Suppressor macrophage treated with lipopolysaccharide for 1 hour (primary cell): Measurements from ENCODE around the gene DOCK4.

Experiments used
- DNase-seq, 3 donors: peaks; one replicate each; pipeline ENCODE4 v3.0.0-alpha.2; 2020 to 2022

DOCK4 gene

DNA sequence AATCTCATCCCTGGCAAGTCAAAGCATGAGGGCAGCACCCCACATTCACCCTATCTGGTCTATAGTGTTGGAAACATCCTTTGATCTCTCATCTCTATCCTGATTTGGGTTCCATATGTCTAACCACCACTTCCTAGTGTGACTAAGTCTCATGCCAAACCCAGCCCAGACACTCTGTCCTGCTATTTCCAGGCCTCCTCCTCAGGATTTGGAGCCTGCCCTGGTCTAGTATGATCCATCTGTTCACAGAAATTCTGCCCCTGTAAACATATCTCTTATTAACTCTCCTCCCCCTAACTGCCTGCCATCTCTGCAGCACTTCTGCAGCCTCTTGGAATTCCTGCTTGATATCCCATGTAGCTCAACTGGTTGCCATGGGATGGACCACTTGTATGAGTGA lies 323.0 kb downstream of the DOCK4 start:
- DNase-seq = no peak

DNA sequence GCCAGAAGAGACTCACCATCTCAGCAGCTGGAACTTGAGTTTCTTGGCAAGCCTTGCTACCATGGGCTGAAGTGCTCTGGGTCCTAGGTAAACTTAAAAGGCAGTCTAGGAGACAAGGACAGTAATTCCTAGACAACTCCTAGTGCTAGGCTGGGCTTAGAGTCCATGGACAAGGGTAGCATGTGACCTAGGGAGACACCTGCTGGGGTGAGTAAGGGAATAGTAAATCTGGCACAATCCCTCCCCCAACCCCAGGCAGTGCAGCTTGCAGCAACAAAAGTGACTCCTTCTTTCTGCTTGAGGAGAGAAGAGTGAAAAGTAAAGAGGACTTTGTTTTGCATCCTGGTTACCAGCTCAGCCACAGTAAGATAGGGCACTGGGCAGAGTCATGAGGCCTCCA lies 327.4 kb downstream of the DOCK4 start:
- DNase-seq = no peak

DNA sequence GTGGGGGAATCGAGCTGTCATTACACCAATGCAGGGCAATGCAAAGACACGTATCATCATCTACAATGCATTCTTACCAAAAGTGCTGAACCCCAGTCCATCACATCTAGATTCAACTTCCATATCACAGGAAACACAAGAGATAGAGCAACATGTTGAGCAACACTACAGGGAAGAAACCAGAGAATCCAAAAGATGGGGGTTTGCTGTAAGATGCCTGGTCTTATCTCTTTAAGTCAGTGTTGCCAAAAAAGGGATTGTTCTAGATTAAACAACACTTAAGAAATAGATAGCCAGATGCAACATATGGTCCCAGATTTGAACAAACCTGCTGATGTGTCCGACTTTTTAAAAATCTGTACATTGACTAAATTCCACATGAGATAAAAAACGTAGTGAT lies 328.3 kb downstream of the DOCK4 start:
- no peak for DNase-seq

DNA sequence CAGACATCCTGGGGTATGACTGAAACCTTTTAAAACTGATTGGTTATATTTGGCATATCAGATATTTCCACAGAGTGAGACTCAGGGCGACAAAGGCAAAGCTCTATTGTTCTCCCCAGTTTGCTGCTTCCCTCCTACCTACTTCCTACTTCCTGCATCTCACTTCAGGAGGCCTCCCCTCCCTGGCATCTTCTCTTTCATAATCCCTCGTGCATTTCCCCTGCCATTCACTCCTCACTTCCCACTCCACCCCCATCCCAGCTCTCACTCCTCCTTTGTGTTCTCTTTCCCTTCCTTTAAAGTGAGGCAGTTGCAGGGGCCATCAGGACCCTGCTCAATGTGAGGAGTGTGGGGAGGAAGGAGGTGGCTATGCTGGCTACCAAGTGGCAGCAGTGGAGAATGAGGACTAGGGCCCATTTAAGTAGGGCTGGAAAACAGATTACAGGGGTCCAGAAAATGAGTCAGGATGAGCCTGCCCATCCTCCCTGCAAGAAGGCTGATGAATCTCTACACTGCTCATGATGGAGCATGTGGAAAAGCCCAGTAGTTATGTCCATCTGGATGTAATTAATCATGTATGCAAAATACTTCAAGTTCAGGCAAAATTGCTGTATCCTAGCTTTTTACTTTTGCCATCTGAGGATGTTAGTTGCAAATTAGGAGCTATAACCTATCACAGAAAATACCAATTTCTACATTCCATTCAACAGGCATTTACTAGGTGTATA lies 332.1 kb downstream of the DOCK4 start:
- peak in 2 of 3 donors; percentile 12 to 21 for DNase-seq

DNA sequence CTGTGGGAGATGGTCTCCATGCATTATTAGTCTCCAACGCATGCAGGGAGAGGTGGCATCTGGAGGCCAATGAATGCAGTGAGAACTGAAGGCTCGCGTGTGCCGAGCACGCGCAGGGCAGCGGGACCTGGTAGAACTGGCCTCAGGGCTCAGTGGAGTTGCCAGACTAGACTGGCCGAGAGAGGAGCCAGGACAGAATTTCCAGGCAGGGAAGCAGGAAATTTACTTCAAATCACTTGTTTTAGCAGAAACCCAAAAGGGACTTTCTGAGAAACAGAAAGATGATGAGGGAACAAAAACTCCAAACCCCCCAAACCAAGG lies 332.9 kb downstream of the DOCK4 start:
- DNase-seq = peak in 2 of 3 donors; percentile 17 to 33

DNA sequence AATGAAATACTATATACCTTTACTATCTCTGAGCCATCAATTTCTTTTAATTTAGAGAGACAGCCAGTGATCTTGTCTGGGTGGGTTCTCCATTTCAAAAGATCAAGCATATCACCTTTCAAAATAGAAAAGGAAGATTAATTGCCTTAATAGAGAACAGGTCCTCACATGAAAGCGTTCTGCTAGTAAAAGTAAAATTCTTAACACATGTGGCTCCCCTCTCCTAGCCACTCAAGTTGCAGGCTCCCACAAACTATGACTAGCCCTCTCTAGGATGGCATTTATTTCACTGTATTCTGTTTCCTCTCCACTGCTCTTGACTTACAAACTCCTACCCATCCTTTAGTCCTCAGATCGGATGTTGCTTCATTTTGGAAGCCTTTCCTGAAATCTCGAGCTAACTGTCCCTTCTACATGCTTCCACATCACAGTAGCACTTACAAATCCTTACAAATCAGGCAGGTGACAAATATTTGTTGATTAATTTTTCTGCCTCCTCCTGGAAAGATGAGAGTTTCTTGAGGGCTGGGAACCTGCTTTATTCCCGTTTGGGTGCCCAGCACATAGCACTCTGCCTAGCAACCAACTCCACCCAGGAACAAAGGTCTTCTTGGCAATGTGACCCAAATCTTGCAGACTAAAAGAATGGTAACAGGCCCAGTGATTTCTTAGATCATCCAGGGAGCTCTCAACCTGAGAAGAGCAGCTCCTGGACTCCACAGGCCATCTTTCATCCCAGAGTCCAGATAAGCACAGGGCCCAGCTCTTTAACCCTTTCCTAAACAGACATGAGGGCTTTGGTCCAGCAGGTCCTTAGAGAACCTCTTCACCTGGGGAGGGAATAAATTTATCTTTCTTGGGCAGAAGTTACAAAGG lies 333.5 kb downstream of the DOCK4 start:
- DNase-seq = no peak

DNA sequence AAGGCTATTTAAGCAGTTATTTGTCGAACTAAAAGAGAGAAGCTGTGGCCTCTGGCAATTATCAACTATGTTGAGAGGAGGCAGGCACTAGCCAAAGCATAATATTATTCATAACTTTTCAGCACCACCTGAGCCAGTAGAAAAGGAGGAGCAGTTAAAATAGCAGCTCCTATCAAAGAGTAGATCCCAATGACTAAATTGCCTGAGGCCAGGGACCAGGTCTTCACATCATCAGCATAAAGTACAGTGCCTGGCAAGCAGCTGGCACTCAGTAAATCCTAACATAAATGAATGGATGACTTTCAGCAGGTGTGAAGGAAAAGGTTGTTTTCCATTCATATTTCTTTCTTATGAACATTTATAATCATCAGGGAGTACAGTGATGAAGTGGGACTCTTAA lies 334.9 kb downstream of the DOCK4 start:
- DNase-seq = no peak

DNA sequence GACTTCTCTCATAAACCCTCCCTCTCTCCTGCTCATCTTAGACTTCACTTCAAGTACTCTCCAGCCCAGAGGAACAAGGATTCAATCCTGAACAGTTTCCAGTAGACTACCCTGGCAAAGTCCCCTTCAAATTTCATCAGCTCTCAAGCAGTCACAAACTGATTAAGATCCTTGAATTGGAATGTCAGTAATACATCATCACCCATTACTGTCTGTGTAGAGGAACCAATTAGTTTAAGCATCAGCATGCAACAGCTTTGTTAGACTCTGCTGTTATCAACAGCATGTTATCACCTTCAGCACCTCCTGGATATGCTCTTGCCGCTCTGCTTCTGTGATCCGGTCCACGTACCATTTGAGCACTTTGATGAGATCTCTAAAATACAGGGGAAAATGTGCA lies 336.9 kb downstream of the DOCK4 start:
- DNase-seq = no peak

DNA sequence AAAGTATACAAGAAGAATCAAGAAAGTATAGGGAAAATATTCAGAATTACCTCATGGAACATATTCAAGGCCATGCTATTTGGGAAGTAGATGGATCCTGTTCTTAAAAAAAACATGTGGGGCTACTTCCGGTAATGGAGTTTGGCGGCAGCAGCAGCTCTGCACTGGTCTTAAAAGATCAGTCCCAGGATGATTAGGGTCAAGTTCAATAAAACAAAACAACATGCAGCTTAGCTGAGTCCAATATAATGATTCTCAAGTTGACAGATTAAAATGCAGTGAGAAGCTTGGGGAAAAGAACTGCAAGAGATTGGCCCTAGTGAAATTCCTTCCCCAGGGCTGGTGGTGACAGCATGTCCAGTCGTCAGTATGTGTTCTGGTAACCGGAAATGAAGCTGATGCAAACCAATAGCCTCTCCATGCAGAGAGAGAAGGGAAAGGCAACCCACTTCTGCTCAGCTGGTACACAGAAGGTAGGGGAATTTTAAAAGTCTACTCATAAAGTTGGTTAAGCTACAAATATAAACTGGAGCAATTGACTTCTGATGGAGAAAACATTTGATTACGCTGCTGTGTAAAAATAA lies 338.8 kb downstream of the DOCK4 start:
- no peak for DNase-seq

DNA sequence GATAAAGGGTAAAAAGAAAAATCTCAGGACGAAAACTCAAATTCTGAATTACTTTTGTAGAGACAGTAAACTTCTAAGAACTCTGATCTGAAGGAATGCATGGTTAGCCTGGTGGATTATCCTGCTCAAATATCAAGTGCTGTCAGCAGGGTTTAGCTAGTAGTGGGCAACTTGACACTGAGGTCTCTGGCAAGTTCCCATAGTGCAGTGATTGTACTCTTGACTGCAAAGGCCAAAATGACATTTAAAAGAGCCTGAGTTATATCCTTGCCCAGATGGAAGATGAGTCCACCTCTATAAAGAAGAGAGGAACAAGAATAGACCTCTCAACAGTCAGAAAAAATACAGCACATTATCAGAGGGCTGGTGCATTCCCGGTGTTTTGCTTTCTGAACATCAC lies 339.4 kb downstream of the DOCK4 start:
- DNase-seq = no peak

DNA sequence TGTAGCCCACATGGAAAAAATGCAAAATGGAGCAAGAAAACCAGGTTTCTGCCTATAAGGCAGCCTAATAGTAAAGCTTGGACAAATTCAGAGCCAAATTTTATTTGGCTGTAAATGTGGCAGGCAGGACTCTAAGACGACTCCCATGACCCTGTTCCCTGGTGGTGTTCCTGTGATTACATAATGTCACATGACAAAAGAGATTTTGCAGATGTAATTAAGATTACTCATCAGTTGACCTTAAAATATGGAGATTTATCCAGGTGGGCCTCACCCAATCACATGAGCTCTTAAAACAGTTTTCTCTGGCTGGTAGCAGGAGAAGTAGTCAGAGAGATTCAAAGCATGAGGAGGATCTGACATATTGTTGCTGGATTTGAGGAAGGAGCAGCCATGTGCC lies 340.8 kb downstream of the DOCK4 start:
- DNase-seq = peak in 1 of 3 donors; percentile 10

DNA sequence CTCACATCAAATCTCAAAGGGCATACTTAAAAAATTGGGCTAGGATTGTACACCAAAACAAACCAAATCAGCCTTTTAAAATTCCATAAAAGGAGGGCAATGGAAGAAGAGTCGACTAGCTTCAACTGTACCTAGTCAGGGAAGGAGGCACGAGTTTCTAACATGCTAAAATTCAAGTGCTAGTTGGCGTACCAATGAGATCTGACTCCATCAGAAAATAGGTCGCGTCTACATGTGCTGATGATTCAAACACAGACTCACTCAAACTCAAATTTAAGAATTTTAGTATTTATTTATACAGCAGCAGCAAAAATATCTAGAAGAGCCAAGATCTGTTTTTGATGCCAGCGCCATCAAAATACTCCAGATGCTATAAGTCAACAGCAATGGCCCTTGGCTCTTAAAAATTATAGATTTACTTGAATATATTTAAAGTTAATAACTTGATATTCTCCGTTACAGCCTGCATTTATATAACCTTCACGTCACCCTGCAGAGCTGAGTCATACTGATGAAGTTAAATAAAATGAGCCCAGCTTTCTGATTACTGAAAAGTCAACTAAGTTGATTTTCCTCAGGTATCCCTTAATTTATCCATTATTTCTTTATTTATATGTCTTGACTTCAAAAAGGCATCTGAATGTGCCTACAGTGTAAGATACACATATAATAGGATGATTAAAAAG lies 341.8 kb downstream of the DOCK4 start:
- no peak for DNase-seq

DNA sequence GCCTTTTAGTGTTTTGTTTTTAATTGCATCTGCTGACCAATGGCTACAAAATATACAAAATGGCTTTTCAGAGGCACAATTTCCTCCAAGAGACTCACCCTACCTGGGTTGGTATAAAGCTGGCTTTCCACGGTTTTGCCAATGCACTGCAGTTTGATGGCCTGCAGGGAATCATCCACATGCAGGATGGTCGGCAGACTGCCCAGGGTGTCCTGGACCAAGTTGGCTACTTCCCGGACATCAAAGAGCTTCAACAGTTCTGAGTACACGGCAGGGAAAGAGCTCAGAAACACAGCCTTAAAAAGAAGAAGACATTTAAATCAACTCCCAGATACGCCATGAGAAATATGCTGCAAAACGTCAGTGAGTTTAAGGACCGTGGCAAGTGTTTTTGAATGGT lies 342.9 kb downstream of the DOCK4 start:
- no peak for DNase-seq

DNA sequence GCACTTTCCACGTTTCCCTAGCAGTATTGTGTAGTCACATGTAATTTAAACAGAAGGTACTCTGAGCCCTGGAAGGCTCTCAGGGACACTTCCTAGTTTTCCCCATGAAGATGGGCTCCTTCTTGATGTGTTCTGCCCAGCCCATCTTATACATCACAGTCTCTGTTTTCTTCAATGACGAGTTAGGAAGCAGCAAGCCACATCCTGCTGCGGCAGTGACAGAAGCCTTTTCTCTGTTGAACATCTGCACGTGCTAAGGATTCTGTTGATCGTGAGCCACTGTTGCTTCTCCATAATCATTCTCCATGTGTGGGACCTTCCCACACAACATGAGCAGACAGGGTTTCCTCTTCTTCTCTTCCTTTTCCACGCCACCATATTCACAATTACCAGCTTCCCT lies 346.0 kb downstream of the DOCK4 start:
- DNase-seq = no peak

DNA sequence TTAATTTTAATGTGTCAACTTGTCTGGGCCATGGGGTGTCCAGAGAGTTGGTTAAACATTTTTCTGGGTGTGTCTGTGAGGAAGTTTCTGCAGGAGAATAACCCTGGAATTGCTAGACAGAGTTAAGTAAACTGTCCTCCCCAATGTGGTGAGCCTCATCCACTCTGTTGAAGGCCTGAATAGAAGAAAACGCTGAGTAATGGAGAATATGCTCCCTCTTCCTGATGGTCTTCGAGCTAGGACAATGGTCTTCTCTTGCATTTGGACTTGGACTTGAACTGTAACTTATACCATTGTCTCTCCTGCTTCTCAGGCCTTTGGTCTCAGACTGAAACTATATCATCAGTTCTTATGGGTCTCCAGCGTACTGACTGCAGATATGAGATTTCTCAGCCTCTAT lies 347.9 kb downstream of the DOCK4 start:
- no peak for DNase-seq

DNA sequence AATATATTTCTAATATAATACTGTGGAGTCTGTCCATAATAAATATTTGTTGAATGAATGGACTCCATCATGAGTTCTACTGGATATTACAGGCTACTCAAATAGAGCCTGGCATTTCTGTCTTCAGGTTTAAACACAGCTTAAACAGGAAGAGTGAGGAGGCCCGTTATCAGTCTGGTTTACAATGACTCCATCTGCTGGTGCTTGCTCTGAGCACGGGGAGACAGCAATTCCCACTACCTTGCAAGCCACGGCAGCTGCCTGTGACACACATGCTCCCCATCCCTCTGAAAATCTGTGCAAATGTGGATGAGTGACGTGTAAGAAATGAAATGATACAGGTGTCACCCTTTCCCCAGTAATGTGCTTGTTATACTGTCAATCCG lies 350.4 kb downstream of the DOCK4 start:
- no peak for DNase-seq

DNA sequence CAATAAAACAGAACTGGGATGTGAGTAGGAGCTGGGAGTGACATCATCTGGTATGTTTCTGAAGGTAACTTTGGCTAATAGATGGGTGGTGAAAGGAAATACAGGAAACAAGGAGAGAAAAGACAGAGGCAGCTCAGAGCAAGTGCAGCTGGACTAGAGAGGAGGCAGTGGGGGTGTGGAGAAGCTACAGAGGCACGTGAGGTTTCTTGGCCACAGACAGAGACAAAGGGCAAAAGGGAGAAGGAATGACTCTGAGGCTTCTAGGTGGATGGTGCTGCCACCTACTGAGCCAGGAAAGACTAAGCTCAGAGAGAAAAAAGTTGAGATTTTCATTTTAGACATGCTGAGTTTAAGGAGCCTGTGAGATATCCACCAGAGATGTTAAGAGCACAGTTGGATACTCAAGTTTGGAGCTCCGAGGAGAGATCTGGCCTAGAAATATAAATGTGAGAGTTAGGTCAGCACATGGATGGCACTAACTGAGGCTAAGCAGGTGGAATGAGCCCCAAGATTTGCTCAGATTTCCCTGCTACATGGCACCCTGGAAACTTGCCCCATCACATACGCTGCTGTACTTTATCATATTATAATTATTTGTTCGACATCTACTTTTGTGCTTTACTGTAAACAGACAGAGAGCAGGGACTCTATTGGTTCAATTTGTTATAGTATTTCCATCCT lies 350.9 kb downstream of the DOCK4 start:
- peak; percentile 45 to 50 (median 48) for DNase-seq

DNA sequence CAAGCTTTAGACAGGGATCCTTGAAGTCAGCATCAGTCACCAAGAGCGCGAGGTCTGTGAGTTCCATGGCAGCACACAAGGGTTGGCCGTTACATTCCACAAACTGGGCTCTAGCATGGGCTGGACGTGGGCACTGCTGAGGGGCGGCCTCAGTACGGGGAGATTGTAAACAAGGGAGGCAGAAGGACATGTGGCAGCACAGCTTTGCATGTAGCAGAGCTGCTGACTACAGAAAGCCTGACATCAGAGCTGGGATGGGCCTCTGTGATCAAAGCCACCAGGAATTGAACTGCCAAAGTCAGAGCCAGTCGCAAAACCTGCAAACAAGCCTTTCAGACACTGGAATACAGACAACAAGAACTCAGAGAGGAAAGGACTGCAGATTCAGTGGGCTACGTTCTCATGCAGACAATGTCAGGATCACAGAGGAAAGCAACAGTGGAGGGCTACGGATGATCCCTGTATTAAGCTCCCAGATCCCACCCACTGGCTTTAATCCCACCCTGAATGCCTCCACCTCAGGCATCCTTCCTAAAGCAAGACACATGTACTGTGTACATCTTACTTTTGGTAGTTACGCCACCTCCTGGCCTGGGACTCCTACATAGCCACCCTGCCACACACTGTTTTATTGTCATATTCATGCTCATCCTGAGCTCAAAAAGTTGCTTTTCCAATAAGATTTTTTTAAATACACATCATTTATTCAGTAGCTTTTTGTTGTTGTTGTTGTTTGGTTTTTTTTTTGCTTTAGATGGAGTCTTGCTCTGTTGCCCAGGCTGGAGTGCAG lies 352.8 kb downstream of the DOCK4 start:
- DNase-seq = no peak

DNA sequence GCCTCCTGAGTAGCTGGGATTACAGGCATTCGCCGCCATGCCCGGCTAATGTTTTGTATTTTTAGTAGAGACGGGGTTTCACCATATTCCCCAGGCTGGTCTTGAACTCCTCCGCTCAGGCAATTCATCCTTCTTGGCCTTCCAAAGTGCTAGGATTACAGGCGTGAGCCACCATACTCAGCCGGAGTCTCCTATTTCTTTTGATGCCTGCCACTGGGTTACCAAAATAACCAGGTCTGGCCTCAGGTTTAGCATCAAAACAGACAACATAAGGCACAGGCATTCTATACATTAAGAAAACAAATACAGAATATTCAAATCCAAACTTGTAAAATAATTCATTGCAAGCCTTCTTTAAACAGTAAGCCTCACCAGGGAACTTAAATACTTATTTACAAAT lies 354.1 kb downstream of the DOCK4 start:
- no peak for DNase-seq

DNA sequence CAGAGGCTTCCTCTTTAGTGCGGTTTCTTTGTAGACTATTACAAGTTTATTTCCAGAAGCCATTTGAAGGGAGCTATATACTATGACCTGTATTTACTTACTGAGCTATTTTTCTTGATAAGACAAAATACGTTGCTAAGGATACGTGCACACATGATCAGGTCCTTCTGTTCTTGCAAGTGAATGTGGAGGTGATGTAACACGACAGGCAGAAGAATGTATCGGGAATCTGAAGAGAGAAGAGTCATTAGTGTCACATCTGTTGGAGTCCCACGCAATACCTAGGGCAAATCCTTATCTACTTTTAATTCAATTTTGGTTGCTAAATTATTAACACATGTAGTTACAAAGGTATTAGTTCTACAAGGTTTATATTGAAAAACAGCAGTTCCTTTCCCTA lies 359.3 kb downstream of the DOCK4 start:
- DNase-seq = no peak

DNA sequence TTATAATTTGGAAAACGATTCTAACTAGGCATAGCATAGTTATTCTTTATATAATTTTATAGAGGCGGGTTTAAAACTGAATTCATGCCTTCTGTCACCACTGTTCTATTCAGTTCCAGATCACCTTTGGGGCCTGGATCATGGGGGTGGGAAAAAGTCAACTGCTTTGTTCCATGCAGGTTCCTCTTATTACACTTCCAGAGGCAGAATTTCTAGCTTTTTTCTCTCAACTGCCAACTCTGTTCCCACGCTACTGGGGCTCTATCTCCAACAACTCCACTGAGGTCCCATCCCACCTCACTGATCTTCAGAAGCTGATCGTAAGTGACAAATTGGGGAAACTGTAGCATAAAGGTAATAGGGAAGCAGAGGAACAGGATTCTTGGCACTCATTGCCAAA lies 360.3 kb downstream of the DOCK4 start:
- DNase-seq = no peak
